Mesothelial cell of epicardium (in vitro differentiated cells): ENCODE results near the gene FHL2. TPM values are rescaled to one million over a fixed set of nuclear protein-coding genes. Genes with fewer than 3 reads are reported as not detected.

Experiments used
- DNase-seq, 2 experiments: peaks; one replicate each; pipeline ENCODE4 v3.0.0; 2021; ENCODE audit warnings: low spot score in 2 of 2; ENCODE audit not compliant: unreplicated experiment in 2 of 2
- H3K27ac Mint-ChIP-seq: 2 replicates; pipeline ENCODE4 v1.8.0; 2021; ENCODE audit warnings: mixed read lengths
- H3K27me3 Mint-ChIP-seq: 2 replicates; pipeline ENCODE4 v1.8.0; 2021; ENCODE audit warnings: low read depth, mixed read lengths
- H3K36me3 Mint-ChIP-seq: 2 replicates; pipeline ENCODE4 v1.8.0; 2021; ENCODE audit warnings: mixed read lengths
- H3K4me1 Mint-ChIP-seq: 2 replicates; pipeline ENCODE4 v1.8.0; 2021; ENCODE audit warnings: mixed read lengths
- H3K4me3 Mint-ChIP-seq: 2 replicates; pipeline ENCODE4 v1.8.0; 2021; ENCODE audit warnings: mild to moderate bottlenecking, moderate library complexity, mixed read lengths
- H3K9me3 Mint-ChIP-seq: 2 replicates; pipeline ENCODE4 v1.8.0; 2021; ENCODE audit warnings: mixed read lengths
- CTCF ChIP-seq: fragments of 200-600 bp; sonication (generic); IDR thresholded peaks from one replicate; pipeline ENCODE4 v1.5.0; 2021; ENCODE audit warnings: antibody characterized with exemption; ENCODE audit not compliant: unreplicated experiment
- total RNA-seq: library from RNA; stranded (reverse); gene quantifications from 3 replicates; pipeline ENCODE4 v1.2.1, GENCODE V29; 2021

FHL2 gene, protein sequence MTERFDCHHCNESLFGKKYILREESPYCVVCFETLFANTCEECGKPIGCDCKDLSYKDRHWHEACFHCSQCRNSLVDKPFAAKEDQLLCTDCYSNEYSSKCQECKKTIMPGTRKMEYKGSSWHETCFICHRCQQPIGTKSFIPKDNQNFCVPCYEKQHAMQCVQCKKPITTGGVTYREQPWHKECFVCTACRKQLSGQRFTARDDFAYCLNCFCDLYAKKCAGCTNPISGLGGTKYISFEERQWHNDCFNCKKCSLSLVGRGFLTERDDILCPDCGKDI
- 32.3 to 37.9 TPM (median 36.4 TPM) in 3 replicates for total RNA-seq

- Mint-ChIP-seq H3K4me3 (peak within 1 kb of the TSS; percentile 90), H3K27me3 (no peaks in the 10 kb centered on the region), H3K27ac (peak within 1 kb of the TSS; percentile 94), H3K9me3 (no peaks in the 10 kb centered on the region), H3K36me3 (peaks cover 8% of the 10 kb centered on the region), H3K4me1 (peaks cover 40% of the 10 kb centered on the region)
- peak; percentile 69 to 85 for DNase-seq
- TF ChIP-seq CTCF = peak; percentile 36
Measured at GRCh38 chr2:105398336-105399206, at the start of gene FHL2. Gene FHL2, minus strand, starts transcription at chr2:105399051. Its CDS starts 12,535 bp downstream, at chr2:105386516.

DNA sequence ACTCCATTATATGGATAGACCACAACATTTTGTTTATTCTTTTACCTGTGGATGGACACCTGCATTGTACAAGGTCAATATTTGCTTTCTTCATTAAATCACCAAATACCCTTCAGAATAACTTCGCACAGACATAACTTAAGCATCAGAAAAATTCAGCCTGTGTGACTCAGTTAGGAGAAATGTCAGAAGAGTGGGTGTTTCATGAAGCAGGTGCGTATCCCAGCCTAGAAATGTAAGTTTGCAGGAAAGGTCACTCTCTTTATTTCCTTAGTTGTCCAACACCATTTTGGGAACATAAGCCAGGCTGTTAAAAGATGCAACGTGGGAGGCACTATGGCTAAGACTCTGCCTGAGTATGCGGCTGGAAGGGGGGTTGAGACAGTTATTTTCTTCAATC is 48.6 kb upstream of the FHL2 start:
- H3K4me1 Mint-ChIP-seq = peaks cover 12% of the 10 kb centered on the region
- no peak for TF ChIP-seq CTCF
- H3K9me3 Mint-ChIP-seq = no peaks in the 10 kb centered on the region
- H3K4me3 Mint-ChIP-seq = no peak overlapping the region
- no peak overlapping the region for H3K27ac Mint-ChIP-seq
- H3K27me3 Mint-ChIP-seq = no peaks in the 10 kb centered on the region
- H3K36me3 Mint-ChIP-seq = no peaks in the 10 kb centered on the region
- no peak for DNase-seq

DNA sequence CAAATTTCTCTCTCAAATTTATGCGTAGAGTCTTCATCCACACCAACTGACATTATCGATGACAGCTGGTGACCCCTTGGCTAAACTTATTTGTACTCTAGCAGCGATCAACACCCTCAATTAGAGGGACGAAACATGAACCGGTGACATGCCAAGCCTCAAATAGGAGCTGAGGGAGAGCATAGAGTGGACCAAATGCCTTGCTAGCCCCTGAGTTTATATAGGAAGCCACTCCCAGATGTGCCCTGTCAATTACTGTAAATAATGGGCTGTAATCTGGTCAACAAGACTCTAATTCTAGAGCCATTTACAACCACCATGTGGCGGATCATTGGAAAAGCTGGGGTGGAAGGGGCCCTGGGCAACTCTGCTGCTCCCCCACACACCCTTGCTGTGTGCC is 47.6 kb upstream of the FHL2 start:
- Mint-ChIP-seq H3K9me3 (no peaks in the 10 kb centered on the region), H3K27ac (no peak overlapping the region), H3K36me3 (no peaks in the 10 kb centered on the region), H3K4me1 (peaks cover 17% of the 10 kb centered on the region), H3K27me3 (no peaks in the 10 kb centered on the region), H3K4me3 (no peak overlapping the region)
- no peak for TF ChIP-seq CTCF
- no peak for DNase-seq

DNA sequence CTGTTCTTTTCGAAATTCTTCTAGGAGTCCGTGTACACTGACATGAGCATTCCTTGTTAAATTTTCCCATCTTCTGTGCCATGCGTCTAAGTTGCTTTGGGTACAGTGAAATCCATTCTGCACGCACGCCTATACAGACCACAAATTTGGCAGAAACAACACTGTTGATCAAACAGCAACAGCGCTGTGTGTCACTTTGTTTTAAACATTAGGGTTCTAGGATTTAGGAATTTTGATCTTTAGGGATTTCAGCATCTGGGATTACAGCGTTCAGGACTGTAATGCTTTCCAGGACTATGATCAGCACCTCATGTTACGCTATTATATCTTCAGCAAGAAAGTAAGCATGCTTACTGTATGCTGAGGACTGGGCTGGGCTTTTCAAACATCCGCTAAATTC is 47.1 kb upstream of the FHL2 start:
- Mint-ChIP-seq H3K27ac (no peak overlapping the region), H3K4me1 (peaks cover 17% of the 10 kb centered on the region), H3K27me3 (no peaks in the 10 kb centered on the region), H3K9me3 (no peaks in the 10 kb centered on the region), H3K36me3 (no peaks in the 10 kb centered on the region), H3K4me3 (no peak overlapping the region)
- TF ChIP-seq CTCF = no peak
- DNase-seq = no peak

DNA sequence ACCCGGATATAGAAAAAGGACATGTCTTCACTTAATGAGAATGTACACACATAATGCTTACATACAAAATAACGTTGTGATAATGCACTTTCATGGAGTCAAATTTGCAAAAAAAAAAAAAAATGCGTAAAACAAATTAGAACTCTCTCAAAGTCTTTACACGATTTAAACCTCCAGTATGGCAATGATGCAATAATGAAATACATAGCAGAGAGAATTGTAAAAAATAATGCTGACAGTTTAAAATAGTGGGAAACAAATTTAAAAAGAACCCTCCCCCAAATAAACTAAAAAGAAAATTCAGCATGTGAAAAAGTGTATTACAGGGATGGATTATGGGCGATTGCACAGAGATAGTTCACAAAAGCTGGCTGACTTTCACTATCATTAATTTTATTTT is 46.6 kb upstream of the FHL2 start:
- H3K27me3 Mint-ChIP-seq = no peaks in the 10 kb centered on the region

More for the DNA sequence above, 46.6 kb upstream of the FHL2 start:
- DNase-seq = no peak
- no peak overlapping the region for H3K4me3 Mint-ChIP-seq
- TF ChIP-seq CTCF = no peak
- H3K9me3 Mint-ChIP-seq = no peaks in the 10 kb centered on the region
- no peak overlapping the region for H3K27ac Mint-ChIP-seq
- peaks cover 17% of the 10 kb centered on the region for H3K4me1 Mint-ChIP-seq
- no peaks in the 10 kb centered on the region for H3K36me3 Mint-ChIP-seq
